HCT116 (cell line): ENCODE results near the gene KANSL1.

Experiments used
- CEBPB ChIP-seq: IDR thresholded peaks from 2 replicates; pipeline ENCODE4 v1.6.1; 2012; ENCODE audit warnings: low read depth
- EZH2 ChIP-seq: fragments of 200-600 bp; sonication (generic); IDR thresholded peaks from 2 replicates; pipeline ENCODE4 v1.6.1; 2017; ENCODE audit warnings: antibody characterized with exemption, mixed run types
- EZH2phosphoT487 ChIP-seq: fragments of 200-600 bp; IDR thresholded peaks from 2 replicates; pipeline ENCODE4 v1.6.1; 2018; ENCODE audit warnings: antibody characterized with exemption, borderline replicate concordance
- JUND ChIP-seq: IDR thresholded peaks from 2 replicates; pipeline ENCODE4 v1.6.1; 2012
- POLR2A ChIP-seq: IDR thresholded peaks from 2 replicates; pipeline ENCODE4 v1.7.0; 2011; ENCODE audit warnings: borderline replicate concordance; ENCODE audit not compliant: insufficient read depth, insufficient read length; ENCODE audit errors: extremely low read depth
- POLR2AphosphoS5 ChIP-seq: IDR thresholded peaks from 2 replicates; pipeline ENCODE4 v1.6.1; 2011; ENCODE audit warnings: mild to moderate bottlenecking, low read depth, low read length, moderate library complexity
- RAD21 ChIP-seq: IDR thresholded peaks from 2 replicates; pipeline ENCODE4 v1.6.1; 2012; ENCODE audit warnings: low read depth, mild to moderate bottlenecking
- SIN3A ChIP-seq: IDR thresholded peaks from 2 replicates; pipeline ENCODE4 v1.6.1; 2012; ENCODE audit warnings: low read depth
- YY1 ChIP-seq: IDR thresholded peaks from 2 replicates; pipeline ENCODE4 v1.6.1; 2011; ENCODE audit warnings: low read length, low read depth, moderate library complexity, mild to moderate bottlenecking; ENCODE audit not compliant: insufficient replicate concordance; ENCODE audit errors: extremely low read depth
- ZNF274 ChIP-seq: fragments of 200-500 bp; sonication (Bioruptor generic); IDR thresholded peaks from 2 replicates; pipeline ENCODE4 v1.6.1; 2014; ENCODE audit warnings: mild to moderate bottlenecking, low read depth, low read length, inconsistent platforms
- TF ChIP-seq, protein P1 (sequence below), 3 experiments: fragments of 200-600 bp in 1 of 3; sonication (generic) in 1 of 3; IDR thresholded peaks in 2 of 3; conservative IDR thresholded peaks in 1 of 3; 2 replicates each; pipeline ENCODE4 v1.5.1; 2012 to 2017; ENCODE audit warnings: low read depth in 2 of 3, low read length in 2 of 3, antibody characterized with exemption in 1 of 3, borderline replicate concordance in 1 of 3, control low read depth in 1 of 3, mild to moderate bottlenecking in 1 of 3, mixed read lengths in 1 of 3, mixed run types in 1 of 3, moderate library complexity in 1 of 3; ENCODE audit not compliant: insufficient read depth in 1 of 3
- TF ChIP-seq, protein P2 (sequence below): IDR thresholded peaks from 2 replicates; pipeline ENCODE4 v1.6.1; 2012
- TF ChIP-seq, protein P3 (sequence below): IDR thresholded peaks from 2 replicates; pipeline ENCODE4 v1.6.1; 2011; ENCODE audit warnings: mild to moderate bottlenecking, low read length, moderate library complexity; ENCODE audit not compliant: insufficient replicate concordance; ENCODE audit errors: extremely low read depth

DNA sequence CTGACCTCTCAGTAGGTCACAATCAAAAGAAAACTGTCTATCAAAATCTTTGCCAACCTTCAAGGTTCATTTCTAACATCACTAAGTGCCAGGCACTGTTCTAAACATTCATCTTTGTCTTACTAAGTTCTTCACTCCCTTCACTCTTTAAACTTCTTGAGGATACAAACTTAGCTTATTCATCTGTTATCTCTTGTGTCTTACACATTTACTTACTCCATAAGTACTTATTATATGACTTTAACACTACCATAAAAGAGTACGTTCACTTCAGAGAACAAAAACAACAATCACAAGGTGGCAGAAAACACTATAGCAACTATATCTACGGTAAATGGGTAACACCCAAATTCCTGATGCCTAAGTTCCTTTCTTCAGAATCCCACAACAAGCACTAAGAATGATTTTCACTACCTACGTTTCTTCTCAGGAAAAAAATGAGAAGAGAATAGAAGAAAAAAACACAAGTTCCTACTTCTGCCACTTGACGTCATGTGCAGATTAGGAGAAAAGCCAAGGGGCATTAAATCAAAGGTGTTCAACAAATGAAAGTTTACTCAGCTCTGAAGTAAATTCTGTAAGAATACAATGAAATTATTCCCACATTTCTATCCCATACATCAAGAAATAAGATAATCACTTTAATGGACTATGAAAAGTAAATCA lies 29.2 kb downstream of the KANSL1 start:
- TF ChIP-seq, protein P1, sequence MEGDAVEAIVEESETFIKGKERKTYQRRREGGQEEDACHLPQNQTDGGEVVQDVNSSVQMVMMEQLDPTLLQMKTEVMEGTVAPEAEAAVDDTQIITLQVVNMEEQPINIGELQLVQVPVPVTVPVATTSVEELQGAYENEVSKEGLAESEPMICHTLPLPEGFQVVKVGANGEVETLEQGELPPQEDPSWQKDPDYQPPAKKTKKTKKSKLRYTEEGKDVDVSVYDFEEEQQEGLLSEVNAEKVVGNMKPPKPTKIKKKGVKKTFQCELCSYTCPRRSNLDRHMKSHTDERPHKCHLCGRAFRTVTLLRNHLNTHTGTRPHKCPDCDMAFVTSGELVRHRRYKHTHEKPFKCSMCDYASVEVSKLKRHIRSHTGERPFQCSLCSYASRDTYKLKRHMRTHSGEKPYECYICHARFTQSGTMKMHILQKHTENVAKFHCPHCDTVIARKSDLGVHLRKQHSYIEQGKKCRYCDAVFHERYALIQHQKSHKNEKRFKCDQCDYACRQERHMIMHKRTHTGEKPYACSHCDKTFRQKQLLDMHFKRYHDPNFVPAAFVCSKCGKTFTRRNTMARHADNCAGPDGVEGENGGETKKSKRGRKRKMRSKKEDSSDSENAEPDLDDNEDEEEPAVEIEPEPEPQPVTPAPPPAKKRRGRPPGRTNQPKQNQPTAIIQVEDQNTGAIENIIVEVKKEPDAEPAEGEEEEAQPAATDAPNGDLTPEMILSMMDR (IDR thresholded peaks at IDR 0.05 in 2 of 3, conservative IDR thresholded peaks at IDR 0.05 in 1 of 3; ENCODE audit: borderline replicate concordance in 1 of 3, insufficient read depth in 1 of 3, low read depth in 2 of 3, low read length in 2 of 3): no peak
- TF ChIP-seq EZH2: no peak
- no peak for TF ChIP-seq CEBPB
- TF ChIP-seq, protein P2, sequence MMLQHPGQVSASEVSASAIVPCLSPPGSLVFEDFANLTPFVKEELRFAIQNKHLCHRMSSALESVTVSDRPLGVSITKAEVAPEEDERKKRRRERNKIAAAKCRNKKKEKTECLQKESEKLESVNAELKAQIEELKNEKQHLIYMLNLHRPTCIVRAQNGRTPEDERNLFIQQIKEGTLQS: no peak
- TF ChIP-seq POLR2A: no peak
- TF ChIP-seq JUND: no peak
- TF ChIP-seq YY1: no peak
- no peak for TF ChIP-seq POLR2AphosphoS5
- TF ChIP-seq EZH2phosphoT487: no peak
- no peak for TF ChIP-seq ZNF274
- no peak for TF ChIP-seq SIN3A
- TF ChIP-seq, protein P3, sequence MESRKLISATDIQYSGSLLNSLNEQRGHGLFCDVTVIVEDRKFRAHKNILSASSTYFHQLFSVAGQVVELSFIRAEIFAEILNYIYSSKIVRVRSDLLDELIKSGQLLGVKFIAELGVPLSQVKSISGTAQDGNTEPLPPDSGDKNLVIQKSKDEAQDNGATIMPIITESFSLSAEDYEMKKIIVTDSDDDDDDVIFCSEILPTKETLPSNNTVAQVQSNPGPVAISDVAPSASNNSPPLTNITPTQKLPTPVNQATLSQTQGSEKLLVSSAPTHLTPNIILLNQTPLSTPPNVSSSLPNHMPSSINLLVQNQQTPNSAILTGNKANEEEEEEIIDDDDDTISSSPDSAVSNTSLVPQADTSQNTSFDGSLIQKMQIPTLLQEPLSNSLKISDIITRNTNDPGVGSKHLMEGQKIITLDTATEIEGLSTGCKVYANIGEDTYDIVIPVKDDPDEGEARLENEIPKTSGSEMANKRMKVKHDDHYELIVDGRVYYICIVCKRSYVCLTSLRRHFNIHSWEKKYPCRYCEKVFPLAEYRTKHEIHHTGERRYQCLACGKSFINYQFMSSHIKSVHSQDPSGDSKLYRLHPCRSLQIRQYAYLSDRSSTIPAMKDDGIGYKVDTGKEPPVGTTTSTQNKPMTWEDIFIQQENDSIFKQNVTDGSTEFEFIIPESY: no peak
- TF ChIP-seq RAD21: no peak
